GM18517 (cell line): Measurements from ENCODE around the gene PRKCZ.
A peak's percentile ranks its signal among the peaks of the same experiment; 100 is the strongest.

ENCODE experiments used
- ATAC-seq: cut with Tn5 transposase; IDR thresholded peaks from one replicate; pipeline ENCODE4 v1.9.1; 2021; ENCODE audit warnings: mild to moderate bottlenecking, moderate library complexity; ENCODE audit not compliant: unreplicated experiment

The PRKCZ gene

GRCh38 chr1:2049718-2050431, at the start of gene PRKCZ:
PRKCZ (plus strand) TSS chr1:2050411; CDS start chr1:2050631, 220 bp downstream.
- ATAC-seq: peak; percentile 55

- ATAC-seq: no peak
Measured at GRCh38 chr1:2000432-2000831, 49.8 kb upstream of the PRKCZ start.

DNA sequence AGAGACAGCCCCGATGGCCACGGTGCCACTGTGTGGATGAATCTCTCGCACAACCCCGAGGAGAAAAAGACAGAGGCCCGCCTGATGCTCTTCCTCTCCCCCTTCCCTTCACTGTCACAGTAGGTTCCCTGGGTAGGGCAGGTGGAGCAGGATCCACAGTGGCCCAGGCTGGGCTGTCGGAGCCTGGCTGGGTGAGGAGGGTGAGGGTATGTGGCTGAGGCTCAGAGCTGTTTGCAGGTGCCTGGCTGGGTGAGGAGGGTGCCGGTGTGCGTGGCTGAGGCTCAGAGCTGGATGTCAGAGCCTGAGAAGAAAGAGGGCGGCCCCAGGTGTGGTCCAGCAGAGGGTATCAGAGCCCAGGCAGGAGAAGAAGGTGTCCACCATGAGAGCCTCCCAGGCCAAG, 49.4 kb upstream of the PRKCZ start:
- ATAC-seq: no peak

DNA sequence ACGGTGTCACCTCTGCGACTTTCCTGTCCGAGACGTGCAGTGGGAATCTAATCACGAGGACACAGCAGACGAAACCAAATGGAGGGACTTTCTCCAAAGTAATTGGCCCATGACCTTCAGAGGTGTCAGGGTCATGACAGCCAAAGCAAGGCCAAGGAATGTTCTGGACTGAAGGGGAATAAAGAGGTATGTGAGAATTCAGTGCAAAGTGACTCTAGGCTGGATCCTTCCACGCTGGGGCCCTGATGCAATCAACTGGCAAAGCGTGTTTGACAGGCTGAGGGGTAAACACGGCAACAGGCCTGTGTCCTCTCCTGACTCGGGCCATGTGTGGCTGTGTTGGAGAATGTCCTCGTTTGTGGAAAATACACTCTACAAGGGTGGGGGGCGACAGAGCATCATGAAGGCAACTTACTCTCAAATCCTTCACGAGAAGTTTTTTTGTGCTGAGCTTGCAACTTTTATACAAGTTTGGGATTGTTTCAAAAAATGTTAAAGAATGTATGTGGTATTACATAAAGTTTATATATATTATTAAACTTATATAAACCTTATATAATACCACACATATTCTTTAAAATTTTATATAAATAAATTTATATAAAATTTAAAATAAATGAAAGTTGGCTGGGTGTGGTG, 48.3 kb upstream of the PRKCZ start:
- no peak for ATAC-seq

DNA sequence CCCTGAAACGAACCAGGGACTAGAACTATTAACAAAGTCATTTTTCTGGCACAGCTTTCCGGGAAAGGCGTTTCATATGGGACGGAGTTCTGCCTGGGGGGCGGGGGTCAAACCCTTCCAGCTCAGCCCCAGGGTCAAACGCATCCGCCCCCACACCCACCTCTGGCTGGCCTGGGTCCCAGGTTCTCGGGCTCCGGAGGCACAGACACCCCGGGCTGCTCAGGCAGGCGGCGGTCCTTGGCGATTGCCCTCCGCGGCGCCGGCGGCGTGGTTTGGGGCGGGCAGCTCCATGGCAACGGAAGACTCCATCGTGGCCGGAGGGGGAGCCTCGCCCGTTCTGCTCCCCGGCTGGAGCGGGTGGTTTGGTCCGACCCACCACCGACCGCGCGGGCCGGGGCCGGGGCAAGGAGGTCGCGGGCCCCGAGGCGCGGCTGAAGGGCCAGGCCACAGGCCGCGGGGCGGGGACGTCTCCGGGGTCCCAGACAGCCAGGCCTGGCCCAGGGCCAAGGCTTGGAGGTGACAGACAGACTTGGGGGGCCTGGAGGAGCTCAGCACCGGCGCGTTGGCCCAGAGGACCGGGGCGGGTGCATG, 46.6 kb upstream of the PRKCZ start, which contains the start of gene CFAP74:
Gene CFAP74 (minus strand): TSS at position 246 of the 591 bp plus-strand sequence. CDS start 12,830 bp downstream, outside the sequence.
- ATAC-seq: no peak

DNA sequence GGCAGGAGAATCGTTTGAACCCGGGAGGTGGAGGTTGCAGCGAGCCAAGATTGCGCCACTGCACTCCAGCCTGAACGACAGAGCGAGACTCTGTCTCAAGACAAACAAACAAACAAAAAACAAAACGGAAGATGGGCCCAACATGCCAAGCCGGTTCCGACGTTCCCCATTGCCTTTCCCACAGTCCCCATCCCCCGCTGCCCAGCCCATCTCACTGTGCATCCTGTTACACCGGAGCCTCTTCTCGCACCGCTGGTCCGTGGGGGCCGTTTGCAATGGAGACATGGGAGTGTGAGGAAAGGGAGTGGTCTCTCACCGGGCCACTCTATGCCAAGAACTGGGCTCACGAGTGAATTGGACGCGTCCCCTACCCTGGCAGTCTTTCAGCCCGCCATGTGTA, 45.4 kb upstream of the PRKCZ start:
- no peak for ATAC-seq

DNA sequence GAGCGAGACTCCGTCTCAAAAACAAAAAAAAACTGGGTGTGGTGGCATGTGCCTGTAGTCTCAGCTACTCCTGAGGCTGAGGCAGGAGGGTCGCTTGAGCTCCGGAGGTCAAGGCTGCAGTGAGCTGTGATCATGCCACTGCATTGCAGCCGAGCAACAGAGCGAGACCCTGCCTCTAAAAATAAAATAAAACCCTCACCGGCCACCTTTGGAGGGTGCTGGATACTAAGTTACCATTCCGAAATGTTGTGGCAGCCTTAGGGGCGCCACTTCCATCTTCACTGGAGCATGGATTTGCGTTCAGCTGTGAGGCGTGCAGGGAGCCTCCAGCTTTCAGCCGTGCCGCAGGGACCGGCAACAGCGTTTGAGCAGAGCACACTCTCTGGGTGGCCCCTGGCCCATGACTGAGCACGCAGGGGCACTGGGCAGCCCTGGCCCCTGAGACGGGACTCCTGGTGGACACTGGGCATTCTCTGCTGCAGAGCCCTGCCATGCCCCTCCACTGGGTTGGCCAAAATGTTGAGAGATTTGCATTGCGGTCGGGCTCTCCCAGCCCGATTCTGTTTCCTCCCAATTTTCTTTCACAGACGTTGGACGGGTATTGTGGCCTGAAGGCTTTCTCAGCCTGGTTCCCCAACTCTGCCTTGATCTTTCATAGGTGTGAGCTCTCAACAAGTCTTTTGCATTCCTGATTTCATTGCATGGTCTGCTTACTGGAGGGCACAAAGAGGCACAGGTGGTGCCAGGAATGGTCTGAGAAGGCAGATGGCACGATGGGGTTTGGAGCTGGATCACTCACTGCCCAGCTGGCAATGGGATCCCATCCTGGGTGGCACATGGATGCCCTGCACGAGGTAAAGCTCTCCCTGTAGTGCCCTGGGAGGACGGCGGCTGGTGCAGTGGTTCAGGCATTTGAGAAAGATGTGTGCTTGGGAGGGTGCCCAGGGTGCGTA, 40.8 kb upstream of the PRKCZ start:
- no peak for ATAC-seq

DNA sequence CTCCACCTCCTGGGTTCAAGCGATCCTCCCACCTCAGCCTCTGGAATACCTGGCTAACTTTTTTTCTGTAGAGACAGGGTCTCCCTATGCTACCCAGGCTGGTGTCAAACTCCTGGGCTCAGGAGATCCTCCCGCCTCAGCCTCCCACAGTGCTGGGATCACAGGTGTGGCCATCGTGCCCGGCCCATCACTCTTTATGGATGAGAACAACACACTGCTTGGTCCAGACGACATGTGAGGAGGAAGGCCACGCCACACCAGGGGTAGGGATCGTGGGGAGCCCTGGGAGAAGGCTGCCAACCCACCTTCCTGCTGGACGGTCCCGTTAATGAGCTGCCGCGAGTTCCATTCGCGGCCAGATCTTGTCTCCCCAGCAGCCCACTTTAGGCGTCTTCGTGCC, 36.0 kb upstream of the PRKCZ start:
- ATAC-seq: no peak

GRCh38 chr1:2014741-2015735, 35.2 kb upstream of the PRKCZ start:
- ATAC-seq: no peak

DNA sequence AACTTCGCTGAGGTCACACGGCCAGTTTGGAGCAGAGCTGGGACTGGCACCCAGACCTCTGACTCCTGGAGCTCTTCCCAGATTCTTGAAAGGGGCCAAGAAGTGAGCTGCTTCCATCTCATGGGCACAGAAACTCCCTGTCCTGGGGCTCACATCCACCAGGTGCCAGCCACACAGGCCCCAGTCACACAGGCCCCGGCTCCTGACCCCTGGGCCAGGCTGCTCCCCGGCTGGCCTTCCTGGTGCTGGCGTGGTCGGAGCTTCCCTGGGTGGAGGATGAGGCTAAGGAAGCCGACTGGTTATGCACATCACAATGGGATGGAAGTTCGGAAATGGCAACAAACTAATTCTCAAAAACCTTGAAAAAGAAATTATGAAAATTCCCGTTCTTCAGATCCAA, 34.1 kb upstream of the PRKCZ start:
- no peak for ATAC-seq

- no peak for ATAC-seq
Measured at GRCh38 chr1:2018217-2019171, 31.7 kb upstream of the PRKCZ start.

DNA sequence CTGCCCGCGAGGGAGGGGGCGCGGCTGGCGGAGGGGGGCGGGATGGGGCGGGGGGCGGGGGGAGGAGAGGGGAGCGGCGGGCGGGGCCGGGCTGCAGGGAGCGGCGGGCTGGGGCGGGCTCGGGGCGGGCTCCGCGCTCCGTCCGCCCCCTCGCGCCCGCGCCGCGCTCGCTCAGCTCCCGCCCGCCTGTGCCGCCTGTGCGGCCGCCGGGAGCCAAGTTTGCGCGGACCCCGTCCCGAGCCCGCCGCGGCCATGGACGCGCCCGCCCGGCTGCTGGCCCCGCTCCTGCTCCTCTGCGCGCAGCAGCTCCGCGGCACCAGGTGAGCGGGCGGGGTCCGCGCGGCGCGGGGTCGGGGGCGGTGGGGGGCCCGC, 31.1 kb upstream of the PRKCZ start, which contains the start of gene GABRD:
Gene GABRD (plus strand): TSS at position 174 of the 372 bp plus-strand sequence. CDS start 79 bp downstream, at position 253.
- no peak for ATAC-seq

GRCh38 chr1:2019571-2020309, 30.5 kb upstream of the PRKCZ start:
- ATAC-seq: no peak

DNA sequence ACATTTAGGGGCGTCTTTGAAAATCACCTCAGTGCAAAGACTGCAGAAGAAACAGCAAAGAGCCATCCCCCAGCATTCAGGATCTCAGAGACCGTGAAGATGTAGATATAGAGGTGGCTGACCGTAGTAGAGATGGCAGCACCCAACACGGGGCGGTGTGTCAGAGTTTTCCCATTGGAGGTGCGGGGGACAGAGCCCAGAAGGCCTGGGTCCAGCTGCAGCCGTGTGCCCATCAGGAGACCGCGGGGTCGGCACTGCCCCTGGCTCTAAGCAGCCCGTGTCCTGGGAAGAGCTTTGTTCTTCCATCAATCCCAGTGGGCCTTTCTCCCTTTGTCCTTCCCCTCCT, 29.9 kb upstream of the PRKCZ start:
- no peak for ATAC-seq

DNA sequence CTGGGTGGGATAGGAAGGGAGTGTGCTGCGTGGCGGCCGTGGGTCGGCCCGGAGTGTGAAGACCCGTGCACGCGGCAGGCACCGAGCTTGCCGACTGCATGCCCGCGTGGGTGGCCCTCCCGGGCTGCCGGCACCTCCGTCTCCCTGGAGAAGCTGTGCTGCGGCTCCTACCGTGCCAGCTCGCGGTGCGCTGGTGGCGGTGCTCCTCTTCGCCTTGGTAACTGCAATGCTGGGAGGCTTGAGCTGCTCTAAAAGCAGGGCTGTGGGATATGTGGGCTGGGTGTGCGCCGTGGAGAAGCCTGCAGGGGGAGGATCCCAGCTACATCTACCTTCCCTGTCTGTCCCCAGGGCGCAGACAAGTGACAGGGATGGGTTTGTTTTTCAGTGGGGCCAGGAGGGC, 28.7 kb upstream of the PRKCZ start:
- no peak for ATAC-seq

GRCh38 chr1:2022063-2022770, 28.0 kb upstream of the PRKCZ start:
- ATAC-seq: no peak

DNA sequence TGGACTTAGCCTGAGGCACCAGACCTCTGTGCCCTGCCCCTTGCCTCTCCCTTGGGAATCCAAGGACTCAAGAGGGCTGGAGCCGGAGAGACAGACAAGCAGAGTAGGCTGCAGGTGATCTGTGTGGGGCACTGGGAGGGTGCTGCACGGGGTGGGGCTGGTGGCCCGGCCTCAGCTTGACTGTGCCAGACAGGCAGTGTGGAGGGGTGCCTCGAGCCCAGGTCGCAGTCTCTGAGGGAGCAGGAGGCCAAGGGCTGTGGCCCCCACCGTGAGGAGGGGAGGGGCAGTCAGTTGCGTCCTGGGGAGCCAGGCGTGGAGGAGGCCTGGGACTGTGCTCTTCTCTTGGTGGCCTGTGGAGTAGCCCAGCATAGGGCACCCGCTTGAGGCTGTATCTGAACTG, 27.0 kb upstream of the PRKCZ start:
- no peak for ATAC-seq
